Liver (tissue), 9 donors: ENCODE results near the gene TMEM245. TPM values are rescaled to one million over a fixed set of nuclear protein-coding genes. Genes with fewer than 3 reads are reported as not detected.

ENCODE experiments used
- DNase-seq: peaks from one replicate; pipeline ENCODE4 v3.0.0-alpha.2; 2017; ENCODE audit warnings: low spot score
- H3K27ac ChIP-seq, 2 donors: one replicate each; pipeline ENCODE4 v1.7.0; 2013; ENCODE audit warnings: inconsistent platforms in 2 of 2, low read length in 2 of 2, control low read depth in 1 of 2, low read depth in 1 of 2, mild to moderate bottlenecking in 1 of 2
- H3K27me3 ChIP-seq, 4 donors: one replicate each; pipeline versions ENCODE4 v1.6.1 to v1.7.0; 2013; ENCODE audit warnings: low read length in 3 of 4, inconsistent platforms in 1 of 4, mild to moderate bottlenecking in 1 of 4, moderate library complexity in 1 of 4; ENCODE audit not compliant: control insufficient read depth in 4 of 4, insufficient read depth in 4 of 4
- H3K36me3 ChIP-seq, 4 donors: one replicate each; pipeline versions ENCODE4 v1.6.1 to v1.7.0; 2013; ENCODE audit warnings: low read length in 3 of 4, mild to moderate bottlenecking in 3 of 4, low read depth in 1 of 4, moderate library complexity in 1 of 4; ENCODE audit not compliant: control insufficient read depth in 4 of 4, insufficient read depth in 3 of 4
- H3K4me1 ChIP-seq, 4 donors: one replicate each; pipeline versions ENCODE4 v1.6.1 to v1.7.0; 2013; ENCODE audit warnings: low read length in 3 of 4, mild to moderate bottlenecking in 3 of 4, moderate library complexity in 1 of 4; ENCODE audit not compliant: control insufficient read depth in 4 of 4, insufficient read depth in 4 of 4
- H3K4me3 ChIP-seq, 3 donors: one replicate each; pipeline versions ENCODE4 v1.6.1 to v1.7.0; 2013; ENCODE audit warnings: low read length in 3 of 3, control low read depth in 1 of 3, low read depth in 1 of 3, mild to moderate bottlenecking in 1 of 3
- H3K9ac ChIP-seq, 2 donors: one replicate each; pipeline ENCODE4 v1.7.0; 2013; ENCODE audit warnings: low read length in 2 of 2, mild to moderate bottlenecking in 2 of 2, moderate library complexity in 2 of 2, control low read depth in 1 of 2, low read depth in 1 of 2
- H3K9me3 ChIP-seq, 4 donors: one replicate each; pipeline versions ENCODE4 v1.6.1 to v1.7.0; 2013; ENCODE audit warnings: low read length in 3 of 4; ENCODE audit not compliant: control insufficient read depth in 4 of 4
- EGR1 ChIP-seq, 2 donors: IDR thresholded peaks; 2 replicates each; pipeline ENCODE4 v1.6.1; 2016 to 2018; ENCODE audit warnings: antibody characterized with exemption in 2 of 2, low read depth in 2 of 2
- FOXA1 ChIP-seq: IDR thresholded peaks from 2 replicates; pipeline ENCODE4 v1.6.1; 2016; ENCODE audit warnings: antibody characterized with exemption
- FOXA2 ChIP-seq: IDR thresholded peaks from 2 replicates; pipeline ENCODE4 v1.6.1; 2016; ENCODE audit warnings: antibody characterized with exemption
- GABPA ChIP-seq, 2 donors: IDR thresholded peaks in 1 of 2; conservative IDR thresholded peaks in 1 of 2; 2 replicates each; pipeline ENCODE4 v1.6.1; 2016; ENCODE audit warnings: antibody characterized with exemption in 2 of 2, mild to moderate bottlenecking in 1 of 2, moderate library complexity in 1 of 2
- HNF4A ChIP-seq, 2 donors: conservative IDR thresholded peaks; 2 replicates each; pipeline ENCODE4 v1.6.1; 2016; ENCODE audit warnings: antibody characterized with exemption in 2 of 2, mild to moderate bottlenecking in 2 of 2
- HNF4G ChIP-seq: IDR thresholded peaks from 2 replicates; pipeline ENCODE4 v1.6.1; 2016; ENCODE audit warnings: antibody characterized with exemption
- JUND ChIP-seq, 2 donors: IDR thresholded peaks; 2 replicates each; pipeline ENCODE4 v1.6.1; 2016; ENCODE audit warnings: antibody characterized with exemption in 2 of 2
- NR2F2 ChIP-seq: IDR thresholded peaks from 2 replicates; pipeline ENCODE4 v1.6.1; 2016; ENCODE audit warnings: antibody characterized with exemption
- RAD21 ChIP-seq, 2 donors: IDR thresholded peaks; 2 replicates each; pipeline ENCODE4 v1.6.1; 2016; ENCODE audit warnings: antibody characterized with exemption in 2 of 2, mild to moderate bottlenecking in 2 of 2
- RXRA ChIP-seq, 2 donors: IDR thresholded peaks; 2 replicates each; pipeline ENCODE4 v1.6.1; 2017 to 2018; ENCODE audit warnings: antibody characterized with exemption in 2 of 2, mild to moderate bottlenecking in 1 of 2
- SP1 ChIP-seq: IDR thresholded peaks from 2 replicates; pipeline ENCODE4 v1.6.1; 2018; ENCODE audit warnings: antibody characterized with exemption, mild to moderate bottlenecking
- TAF1 ChIP-seq: conservative IDR thresholded peaks from 2 replicates; pipeline ENCODE4 v1.6.1; 2016; ENCODE audit warnings: antibody characterized with exemption, mild to moderate bottlenecking
- YY1 ChIP-seq: IDR thresholded peaks from 2 replicates; pipeline ENCODE4 v1.6.1; 2016; ENCODE audit warnings: antibody characterized with exemption, mild to moderate bottlenecking
- WGBS: extraction: QIAGEN DNeasy Blood & Tissue Kit; methylation state at CpG from one replicate; pipeline ENCODE4 v1.1.7; 2013; 5-methylcytosine and 5-hydroxymethylcytosine counted together
- polyA plus RNA-seq, 2 donors: library from polyadenylated mRNA; stranded (reverse) in 1 of 2; unstranded in 1 of 2; fragments of 200-250 nt in 1 of 2; fragments of >200 nt in 1 of 2; fragmentation: Nextera tagmentation in 1 of 2; extraction: Ambion mirVana in 1 of 2; gene quantifications; one replicate each; pipeline versions ENCODE4 v1.2.1 to v1.2.3, GENCODE V29; 2013 to 2015
- total RNA-seq, 2 donors: library from RNA; depleted of rRNA; stranded (reverse); fragments of >200 nt; gene quantifications; one replicate each; pipeline ENCODE4 v1.2.3, GENCODE V29; 2014
- TF ChIP-seq, protein P1 (sequence below): IDR thresholded peaks from 2 replicates; pipeline ENCODE4 v1.6.1; 2016; ENCODE audit warnings: antibody characterized with exemption
- TF ChIP-seq, protein P2 (sequence below): fragments of 150-350 bp; IDR thresholded peaks from 2 replicates; pipeline ENCODE4 v1.5.1; 2017; ENCODE audit warnings: improper control_type of control experiment, low read depth, low read length; ENCODE audit not compliant: missing input control
- TF ChIP-seq, protein P3 (sequence below): IDR thresholded peaks from 2 replicates; pipeline ENCODE4 v1.6.1; 2016; ENCODE audit warnings: antibody characterized with exemption, mild to moderate bottlenecking
- TF ChIP-seq, protein P4 (sequence below): IDR thresholded peaks from 2 replicates; pipeline ENCODE4 v1.6.1; 2016; ENCODE audit warnings: antibody characterized with exemption
- TF ChIP-seq, protein P5 (sequence below): IDR thresholded peaks from 2 replicates; pipeline ENCODE4 v1.6.1; 2016; ENCODE audit warnings: antibody characterized with exemption
- donor health status: healthy.
- donor health status: healthy.
- donor health status: healthy.
- donor health status: healthy.
- donor health status: healthy.

Gene TMEM245
- total and polyA plus RNA-seq, 4 donors = 13.7 to 75.3 (median 31.2) TPM

DNA sequence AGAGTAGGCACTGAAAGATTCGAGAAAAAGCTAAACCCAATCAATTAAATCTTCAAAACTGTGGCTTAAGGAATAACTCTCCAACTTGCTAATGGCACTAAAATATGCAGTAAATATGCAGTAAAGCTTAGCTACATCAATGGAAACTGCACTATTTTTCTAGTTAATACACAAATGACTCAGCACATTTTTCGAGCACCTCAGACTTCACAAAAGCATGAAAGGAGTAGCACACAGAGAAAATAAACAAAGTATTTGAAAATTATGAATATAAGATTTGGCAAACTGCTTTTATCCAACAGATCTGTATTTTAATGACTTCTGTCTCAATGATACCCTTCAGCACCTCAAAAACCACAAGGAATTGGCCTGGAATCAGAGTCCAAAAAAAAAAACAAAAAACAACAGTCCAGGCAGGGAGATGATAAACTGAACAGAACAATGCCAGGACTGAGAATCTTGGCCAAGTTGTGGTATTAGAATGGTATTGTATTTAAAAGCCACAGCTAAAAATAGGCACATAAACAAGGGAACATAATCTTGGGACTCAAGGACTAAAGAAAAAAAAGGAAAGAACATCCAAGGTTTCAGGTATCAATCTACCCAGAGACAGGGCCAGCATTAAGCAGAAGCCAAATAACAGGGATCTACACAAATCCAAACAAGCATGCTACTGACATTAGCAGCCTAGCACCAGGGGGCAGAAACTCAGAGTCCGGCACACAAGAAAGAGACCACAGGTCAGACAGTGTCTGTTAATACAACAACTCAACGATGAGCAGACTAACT is 21.4 kb downstream of the TMEM245 start (continued):
- TF ChIP-seq, protein P1, sequence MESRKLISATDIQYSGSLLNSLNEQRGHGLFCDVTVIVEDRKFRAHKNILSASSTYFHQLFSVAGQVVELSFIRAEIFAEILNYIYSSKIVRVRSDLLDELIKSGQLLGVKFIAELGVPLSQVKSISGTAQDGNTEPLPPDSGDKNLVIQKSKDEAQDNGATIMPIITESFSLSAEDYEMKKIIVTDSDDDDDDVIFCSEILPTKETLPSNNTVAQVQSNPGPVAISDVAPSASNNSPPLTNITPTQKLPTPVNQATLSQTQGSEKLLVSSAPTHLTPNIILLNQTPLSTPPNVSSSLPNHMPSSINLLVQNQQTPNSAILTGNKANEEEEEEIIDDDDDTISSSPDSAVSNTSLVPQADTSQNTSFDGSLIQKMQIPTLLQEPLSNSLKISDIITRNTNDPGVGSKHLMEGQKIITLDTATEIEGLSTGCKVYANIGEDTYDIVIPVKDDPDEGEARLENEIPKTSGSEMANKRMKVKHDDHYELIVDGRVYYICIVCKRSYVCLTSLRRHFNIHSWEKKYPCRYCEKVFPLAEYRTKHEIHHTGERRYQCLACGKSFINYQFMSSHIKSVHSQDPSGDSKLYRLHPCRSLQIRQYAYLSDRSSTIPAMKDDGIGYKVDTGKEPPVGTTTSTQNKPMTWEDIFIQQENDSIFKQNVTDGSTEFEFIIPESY = no peak
- no peak for TF ChIP-seq FOXA2

DNA sequence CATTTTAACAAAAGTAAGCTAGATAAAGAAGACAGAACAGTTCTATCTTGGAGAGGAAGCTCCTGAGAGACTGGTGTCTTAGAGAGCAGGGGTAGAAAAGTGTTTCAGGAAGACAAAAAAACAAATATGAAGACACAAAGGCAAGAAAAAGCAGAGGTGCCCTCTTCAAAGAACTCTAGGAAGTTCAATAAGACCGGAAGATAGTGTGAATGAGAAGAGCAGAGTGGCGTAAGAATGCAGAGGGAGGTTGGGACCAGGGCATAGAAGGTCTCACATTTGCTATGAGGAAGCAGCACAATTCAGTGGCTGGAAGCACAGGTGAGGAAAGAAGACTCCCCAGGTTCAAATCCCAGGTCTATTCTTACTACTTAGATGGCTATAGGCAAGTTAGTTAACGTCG is 22.6 kb downstream of the TMEM245 start:
- TF ChIP-seq, protein P2, sequence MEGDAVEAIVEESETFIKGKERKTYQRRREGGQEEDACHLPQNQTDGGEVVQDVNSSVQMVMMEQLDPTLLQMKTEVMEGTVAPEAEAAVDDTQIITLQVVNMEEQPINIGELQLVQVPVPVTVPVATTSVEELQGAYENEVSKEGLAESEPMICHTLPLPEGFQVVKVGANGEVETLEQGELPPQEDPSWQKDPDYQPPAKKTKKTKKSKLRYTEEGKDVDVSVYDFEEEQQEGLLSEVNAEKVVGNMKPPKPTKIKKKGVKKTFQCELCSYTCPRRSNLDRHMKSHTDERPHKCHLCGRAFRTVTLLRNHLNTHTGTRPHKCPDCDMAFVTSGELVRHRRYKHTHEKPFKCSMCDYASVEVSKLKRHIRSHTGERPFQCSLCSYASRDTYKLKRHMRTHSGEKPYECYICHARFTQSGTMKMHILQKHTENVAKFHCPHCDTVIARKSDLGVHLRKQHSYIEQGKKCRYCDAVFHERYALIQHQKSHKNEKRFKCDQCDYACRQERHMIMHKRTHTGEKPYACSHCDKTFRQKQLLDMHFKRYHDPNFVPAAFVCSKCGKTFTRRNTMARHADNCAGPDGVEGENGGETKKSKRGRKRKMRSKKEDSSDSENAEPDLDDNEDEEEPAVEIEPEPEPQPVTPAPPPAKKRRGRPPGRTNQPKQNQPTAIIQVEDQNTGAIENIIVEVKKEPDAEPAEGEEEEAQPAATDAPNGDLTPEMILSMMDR = no peak
- TF ChIP-seq TAF1 (no peak), GABPA (IDR thresholded peaks at IDR 0.05 in 1 of 2, conservative IDR thresholded peaks at IDR 0.05 in 1 of 2) (no peak), HNF4G (no peak), HNF4A (conservative IDR thresholded peaks at IDR 0.05) (no peak), RAD21 (IDR thresholded peaks at IDR 0.05) (no peak), YY1 (no peak), RXRA (IDR thresholded peaks at IDR 0.05) (no peak), FOXA1 (no peak), EGR1 (IDR thresholded peaks at IDR 0.05; ENCODE audit: low read depth in 2 of 2) (no peak), NR2F2 (no peak), SP1 (no peak), FOXA2 (no peak), JUND (IDR thresholded peaks at IDR 0.05) (no peak)
- TF ChIP-seq, protein P3, sequence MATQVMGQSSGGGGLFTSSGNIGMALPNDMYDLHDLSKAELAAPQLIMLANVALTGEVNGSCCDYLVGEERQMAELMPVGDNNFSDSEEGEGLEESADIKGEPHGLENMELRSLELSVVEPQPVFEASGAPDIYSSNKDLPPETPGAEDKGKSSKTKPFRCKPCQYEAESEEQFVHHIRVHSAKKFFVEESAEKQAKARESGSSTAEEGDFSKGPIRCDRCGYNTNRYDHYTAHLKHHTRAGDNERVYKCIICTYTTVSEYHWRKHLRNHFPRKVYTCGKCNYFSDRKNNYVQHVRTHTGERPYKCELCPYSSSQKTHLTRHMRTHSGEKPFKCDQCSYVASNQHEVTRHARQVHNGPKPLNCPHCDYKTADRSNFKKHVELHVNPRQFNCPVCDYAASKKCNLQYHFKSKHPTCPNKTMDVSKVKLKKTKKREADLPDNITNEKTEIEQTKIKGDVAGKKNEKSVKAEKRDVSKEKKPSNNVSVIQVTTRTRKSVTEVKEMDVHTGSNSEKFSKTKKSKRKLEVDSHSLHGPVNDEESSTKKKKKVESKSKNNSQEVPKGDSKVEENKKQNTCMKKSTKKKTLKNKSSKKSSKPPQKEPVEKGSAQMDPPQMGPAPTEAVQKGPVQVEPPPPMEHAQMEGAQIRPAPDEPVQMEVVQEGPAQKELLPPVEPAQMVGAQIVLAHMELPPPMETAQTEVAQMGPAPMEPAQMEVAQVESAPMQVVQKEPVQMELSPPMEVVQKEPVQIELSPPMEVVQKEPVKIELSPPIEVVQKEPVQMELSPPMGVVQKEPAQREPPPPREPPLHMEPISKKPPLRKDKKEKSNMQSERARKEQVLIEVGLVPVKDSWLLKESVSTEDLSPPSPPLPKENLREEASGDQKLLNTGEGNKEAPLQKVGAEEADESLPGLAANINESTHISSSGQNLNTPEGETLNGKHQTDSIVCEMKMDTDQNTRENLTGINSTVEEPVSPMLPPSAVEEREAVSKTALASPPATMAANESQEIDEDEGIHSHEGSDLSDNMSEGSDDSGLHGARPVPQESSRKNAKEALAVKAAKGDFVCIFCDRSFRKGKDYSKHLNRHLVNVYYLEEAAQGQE = no peak
- TF ChIP-seq, protein P1 = no peak
- TF ChIP-seq, protein P4, sequence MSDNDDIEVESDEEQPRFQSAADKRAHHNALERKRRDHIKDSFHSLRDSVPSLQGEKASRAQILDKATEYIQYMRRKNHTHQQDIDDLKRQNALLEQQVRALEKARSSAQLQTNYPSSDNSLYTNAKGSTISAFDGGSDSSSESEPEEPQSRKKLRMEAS = no peak
- TF ChIP-seq, protein P5, sequence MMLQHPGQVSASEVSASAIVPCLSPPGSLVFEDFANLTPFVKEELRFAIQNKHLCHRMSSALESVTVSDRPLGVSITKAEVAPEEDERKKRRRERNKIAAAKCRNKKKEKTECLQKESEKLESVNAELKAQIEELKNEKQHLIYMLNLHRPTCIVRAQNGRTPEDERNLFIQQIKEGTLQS = no peak
- Histone ChIP-seq H3K4me1 (peaks cover 4 to 20% (median 13%) of the 10 kb centered on the region in 4 donors), H3K27ac (no peak overlapping the region), H3K9me3 (no peaks in the 10 kb centered on the region), H3K9ac (no peak overlapping the region), H3K27me3 (no peaks in the 10 kb centered on the region), H3K36me3 (peaks cover 3 to 15% (median 4%) of the 10 kb centered on the region in 4 donors), H3K4me3 (no peak overlapping the region)
- 95% methylated on average over 4 of the region's 4 CpGs for WGBS
- no peak for DNase-seq
